K562 (cell line): ENCODE measurements around the gene MARCHF9. TPM values are rescaled to one million over a fixed set of nuclear protein-coding genes. Genes with fewer than 3 reads are reported as not detected.

Source experiments
- ATAC-seq: fragments of 200-7000 bp; cut with Tn5 transposase; 3 replicates; pipeline ENCODE4 v1.9.1; 2020; ENCODE audit warnings: moderate library complexity
- BruUV-seq: library from RNA; stranded (reverse); fragments of 400-500 nt; replicated peaks from 2 replicates; lab custom pipeline; 2021; lab: Mats Ljungman, UMichigan
- CTCF ChIA-PET: fragments of 300-600 bp; formaldehyde crosslinking; extraction: SDS; loops from one replicate; lab custom pipeline; 2021; ENCODE audit warnings: low intra/inter-chr PET ratio; lab: Yijun Ruan, JAX
- POLR2A ChIA-PET: fragments of 300-600, 350-650 bp; sonication (Branson Sonifier 250); formaldehyde crosslinking; extraction: SDS; loops from one replicate; lab custom pipeline; 2021; ENCODE audit warnings: antibody characterized with exemption, inconsistent platforms; lab: Yijun Ruan, JAX
- DNase-seq, 4 experiments: peaks; one replicate each; pipeline versions ENCODE4 v3.0.0 to v3.0.0-alpha.2; 2011 to 2018; ENCODE audit warnings: low spot score in 3 of 4, mixed read lengths in 3 of 4; ENCODE audit errors: extremely low read depth in 1 of 4
- FAIRE-seq: peaks from 2 replicates; lab custom pipeline; 2011; peaks lifted over from hg19 to GRCh38; lab: Jason Lieb, UNC
- H2AFZ ChIP-seq: 2 replicates; pipeline ENCODE4 v1.6.0; 2011; ENCODE audit warnings: low read depth, low read length, control low read depth, inconsistent platforms
- H3K27ac ChIP-seq: fragments of 200-600 bp; 3 replicates; pipeline ENCODE4 v1.8.0; 2011; ENCODE audit warnings: low read depth, mild to moderate bottlenecking, control low read depth, inconsistent platforms, low read length, moderate library complexity, mixed read lengths; ENCODE audit errors: extremely low read depth
- H3K27me3 ChIP-seq, 2 experiments: fragments of 300-600 bp in 1 of 2; 2 replicates in 1 of 2; 3 replicates in 1 of 2; pipeline versions ENCODE4 v1.6.0 to v1.8.0; 2011; ENCODE audit warnings: inconsistent platforms in 2 of 2, low read length in 2 of 2, mild to moderate bottlenecking in 1 of 2, mixed read lengths in 1 of 2, moderate library complexity in 1 of 2; ENCODE audit not compliant: control insufficient read depth in 2 of 2, insufficient read depth in 2 of 2
- H3K36me3 ChIP-seq: fragments of 300-600 bp; 3 replicates; pipeline ENCODE4 v1.8.0; 2011; ENCODE audit warnings: mild to moderate bottlenecking, low read length, inconsistent platforms; ENCODE audit not compliant: control insufficient read depth, insufficient read depth
- H3K4me1 ChIP-seq, 2 experiments: fragments of 200-600 bp in 1 of 2; replicated peaks in 1 of 2; 2 replicates in 1 of 2; 3 replicates in 1 of 2; pipeline versions ENCODE4 v1.5.1 to v1.8.0; 2011; ENCODE audit warnings: inconsistent platforms in 2 of 2, low read length in 2 of 2, mild to moderate bottlenecking in 1 of 2, mixed read lengths in 1 of 2, moderate library complexity in 1 of 2; ENCODE audit not compliant: control insufficient read depth in 2 of 2, insufficient read depth in 2 of 2
- H3K4me2 ChIP-seq: 2 replicates; pipeline ENCODE4 v1.6.1; 2011; ENCODE audit warnings: low read length, control low read depth, inconsistent platforms, mixed read lengths; ENCODE audit not compliant: insufficient read depth
- H3K4me3 ChIP-seq: fragments of 200-600 bp; sonication (generic), shearing (Covaris generic); 2 replicates; pipeline ENCODE4 v1.5.1; 2016; ENCODE audit warnings: control low read depth, inconsistent platforms
- H3K79me2 ChIP-seq: fragments of 200-600 bp; 3 replicates; pipeline ENCODE4 v1.8.0; 2011; ENCODE audit warnings: low read length, inconsistent platforms; ENCODE audit not compliant: control insufficient read depth, insufficient read depth
- H3K9ac ChIP-seq, 2 experiments: 2 replicates each; pipeline versions ENCODE4 v1.6.0 to v1.6.1; 2011; ENCODE audit warnings: low read depth in 2 of 2, low read length in 2 of 2, control low read depth in 1 of 2, inconsistent platforms in 1 of 2, mild to moderate bottlenecking in 1 of 2, mixed read lengths in 1 of 2; ENCODE audit not compliant: insufficient read depth in 1 of 2
- H3K9me1 ChIP-seq: one replicate; pipeline ENCODE4 v1.6.0; 2011; ENCODE audit warnings: inconsistent platforms, mild to moderate bottlenecking, low read length, moderate library complexity; ENCODE audit not compliant: control insufficient read depth, insufficient read depth
- H3K9me3 ChIP-seq: replicated peaks from 2 replicates; pipeline ENCODE4 v1.5.1; 2011; ENCODE audit warnings: low read depth, low read length, inconsistent platforms; ENCODE audit not compliant: control insufficient read depth, insufficient read depth
- H4K20me1 ChIP-seq: replicated peaks from 2 replicates; pipeline ENCODE4 v1.6.1; 2011; ENCODE audit warnings: low read length, inconsistent platforms, mixed read lengths; ENCODE audit not compliant: control insufficient read depth, insufficient read depth
- CBFA2T2 ChIP-seq: fragments of 450-650 bp; conservative IDR thresholded peaks from 2 replicates; pipeline ENCODE4 v1.6.1; 2017; ENCODE audit warnings: mild to moderate bottlenecking
- CBX2 ChIP-seq: fragments of 200-600 bp; sonication (generic); IDR thresholded peaks from one replicate; pipeline ENCODE4 v1.6.1; 2012; ENCODE audit warnings: mild to moderate bottlenecking, low read length, inconsistent platforms; ENCODE audit not compliant: insufficient read depth, poor library complexity, severe bottlenecking
- CBX8 ChIP-seq: fragments of 200-600 bp; sonication (generic); IDR thresholded peaks from 2 replicates; pipeline ENCODE4 v1.6.1; 2012; ENCODE audit warnings: borderline replicate concordance, mixed run types, low read depth, mild to moderate bottlenecking, moderate library complexity, mixed read lengths, low read length, control low read depth, inconsistent platforms; ENCODE audit not compliant: poor library complexity, severe bottlenecking; ENCODE audit errors: extremely low read depth
- CHCHD3 ChIP-seq: fragments of 250-450 bp; sonication (Bioruptor Pico); IDR thresholded peaks from 2 replicates; pipeline ENCODE4 v2.1.2; 2022; ENCODE audit warnings: mild to moderate bottlenecking
- CREM ChIP-seq: IDR thresholded peaks from 2 replicates; pipeline ENCODE4 v1.6.1; 2014; ENCODE audit warnings: antibody characterized with exemption, low read depth
- DDX20 ChIP-seq: fragments of 450-650 bp; IDR thresholded peaks from 2 replicates; pipeline ENCODE4 v1.6.1; 2016; ENCODE audit warnings: missing genetic modification characterization, low read depth, mild to moderate bottlenecking, missing compliant biosample characterization, moderate library complexity
- ETV6 ChIP-seq, 3 experiments: fragments of 150-350 bp in 1 of 3; sonication (generic) in 1 of 3; formaldehyde crosslinking in 1 of 3; IDR thresholded peaks; 2 replicates each; pipeline versions ENCODE4 v1.6.1 to v1.8.0; 2014 to 2022; ENCODE audit warnings: borderline replicate concordance in 2 of 3, low read depth in 2 of 3, antibody characterized with exemption in 1 of 3, low read length in 1 of 3, mild to moderate bottlenecking in 1 of 3, missing genetic modification reagents in 1 of 3
- FOSL1 ChIP-seq: fragments of 200-800 bp; sonication (Bioruptor generic); conservative IDR thresholded peaks from 2 replicates; pipeline ENCODE4 v1.6.1; 2016; ENCODE audit warnings: missing genetic modification characterization, missing compliant biosample characterization
- FOXM1 ChIP-seq, 2 experiments: fragments of 450-650 bp in 1 of 2; sonication (generic) in 1 of 2; formaldehyde crosslinking in 1 of 2; IDR thresholded peaks; 2 replicates each; pipeline versions ENCODE4 v1.6.1 to v1.9.0; 2017 to 2022; ENCODE audit warnings: low read depth in 2 of 2, mild to moderate bottlenecking in 2 of 2, missing genetic modification reagents in 1 of 2, moderate library complexity in 1 of 2
- GATAD2A ChIP-seq: fragments of 450-650 bp; IDR thresholded peaks from 2 replicates; pipeline ENCODE4 v1.6.1; 2017
- HNRNPLL ChIP-seq: fragments of 200-400 bp; formaldehyde crosslinking; IDR thresholded peaks from 2 replicates; pipeline ENCODE4 v1.6.1; 2017; ENCODE audit warnings: low read length, low read depth, mild to moderate bottlenecking; ENCODE audit not compliant: poor library complexity, severe bottlenecking
- PCBP1 ChIP-seq: fragments of 200-400 bp; formaldehyde crosslinking; IDR thresholded peaks from 2 replicates; pipeline ENCODE4 v1.6.1; 2018; ENCODE audit warnings: mild to moderate bottlenecking, low read depth, low read length; ENCODE audit not compliant: poor library complexity, severe bottlenecking
- RAD21 ChIP-seq, 2 experiments: fragments of 250-450 bp in 1 of 2; fragments of 450-650 bp in 1 of 2; sonication (Bioruptor Pico) in 1 of 2; formaldehyde crosslinking in 1 of 2; IDR thresholded peaks in 1 of 2; conservative IDR thresholded peaks in 1 of 2; 2 replicates each; pipeline versions ENCODE4 v1.4.0 to v1.8.0; 2020 to 2022; ENCODE audit warnings: mild to moderate bottlenecking in 2 of 2, moderate library complexity in 1 of 2
- RBFOX2 ChIP-seq: fragments of 200-400 bp; formaldehyde crosslinking; IDR thresholded peaks from 2 replicates; pipeline ENCODE4 v1.6.1; 2017; ENCODE audit warnings: low read depth, mild to moderate bottlenecking, low read length, moderate library complexity
- TCFL5 ChIP-seq: fragments of 250-450 bp; sonication (Bioruptor Pico); conservative IDR thresholded peaks from 2 replicates; pipeline ENCODE4 v1.6.1; 2021; ENCODE audit warnings: mild to moderate bottlenecking, moderate library complexity, matching md5 sums
- TEAD2 ChIP-seq: fragments of 450-650 bp; IDR thresholded peaks from 2 replicates; pipeline ENCODE4 v1.6.1; 2016; ENCODE audit warnings: missing genetic modification characterization, control low read depth, missing compliant biosample characterization
- ZNF583 ChIP-seq: fragments of 250-450 bp; sonication (Bioruptor Pico); IDR thresholded peaks from 2 replicates; pipeline ENCODE4 v1.4.0; 2020
- ZNF766 ChIP-seq: fragments of 200-800 bp; sonication (Bioruptor generic); conservative IDR thresholded peaks from 2 replicates; pipeline ENCODE4 v1.6.1; 2016; ENCODE audit warnings: missing genetic modification characterization, missing compliant biosample characterization
- ZNF778 ChIP-seq: fragments of 450-650 bp; formaldehyde crosslinking; IDR thresholded peaks from 2 replicates; pipeline ENCODE4 v1.4.0; 2020; ENCODE audit warnings: mild to moderate bottlenecking, moderate library complexity
- WGBS: fragments of 100-300 bp; shearing (Covaris generic); methylation state at CpG from one replicate; pipeline ENCODE4 v1.1.6; 2016; ENCODE audit warnings: low coverage, mixed read lengths; ENCODE audit not compliant: insufficient coverage; ENCODE audit errors: missing lambda C conversion rate; 5-methylcytosine and 5-hydroxymethylcytosine counted together
- in situ Hi-C: fragments of 300-500 bp; cut with MboI; formaldehyde crosslinking; loops from 4 replicates; pipeline ENCODE4 v1.15.0; 2018; ENCODE audit warnings: inconsistent platforms, mixed read lengths
- intact Hi-C: fragments of 100-400 bp; cut with micrococcal nuclease; formaldehyde crosslinking; loops from 2 replicates; pipeline ENCODE4 v1.14.2; 2022
- polyA plus RNA-seq, 8 experiments: library from polyadenylated mRNA; depleted of rRNA in 4 of 8; stranded (reverse) in 5 of 8; unstranded in 3 of 8; fragments of >200 nt; fragmentation: Nextera tagmentation in 2 of 8; fragmentation: Illumina TruSeq in 1 of 8; extraction: Ambion mirVana in 2 of 8; extraction: Trizol in 1 of 8; gene quantifications; 2 replicates each; pipeline versions ENCODE4 v1.2.1 to v1.2.3, GENCODE V29; 2011 to 2014; ENCODE audit warnings: inconsistent platforms in 1 of 8, missing spikeins in 1 of 8
- total RNA-seq, 7 experiments: library from RNA; depleted of rRNA in 6 of 7; stranded (reverse); fragments of >200 nt in 6 of 7; fragmentation: Illumina TruSeq in 2 of 7; extraction: Trizol in 2 of 7; gene quantifications; 2 replicates each; pipeline versions ENCODE4 v1.2.1 to v1.2.3, GENCODE V29; 2011 to 2021; ENCODE audit warnings: low replicate concordance in 1 of 7

The MARCHF9 gene
- total and polyA plus RNA-seq, 9 of the 15 experiments (the other 6 are each of a cell fraction or from before 2014, with no cell fraction given) = 0.80 to 12.4 (median 6.2) TPM

DNA sequence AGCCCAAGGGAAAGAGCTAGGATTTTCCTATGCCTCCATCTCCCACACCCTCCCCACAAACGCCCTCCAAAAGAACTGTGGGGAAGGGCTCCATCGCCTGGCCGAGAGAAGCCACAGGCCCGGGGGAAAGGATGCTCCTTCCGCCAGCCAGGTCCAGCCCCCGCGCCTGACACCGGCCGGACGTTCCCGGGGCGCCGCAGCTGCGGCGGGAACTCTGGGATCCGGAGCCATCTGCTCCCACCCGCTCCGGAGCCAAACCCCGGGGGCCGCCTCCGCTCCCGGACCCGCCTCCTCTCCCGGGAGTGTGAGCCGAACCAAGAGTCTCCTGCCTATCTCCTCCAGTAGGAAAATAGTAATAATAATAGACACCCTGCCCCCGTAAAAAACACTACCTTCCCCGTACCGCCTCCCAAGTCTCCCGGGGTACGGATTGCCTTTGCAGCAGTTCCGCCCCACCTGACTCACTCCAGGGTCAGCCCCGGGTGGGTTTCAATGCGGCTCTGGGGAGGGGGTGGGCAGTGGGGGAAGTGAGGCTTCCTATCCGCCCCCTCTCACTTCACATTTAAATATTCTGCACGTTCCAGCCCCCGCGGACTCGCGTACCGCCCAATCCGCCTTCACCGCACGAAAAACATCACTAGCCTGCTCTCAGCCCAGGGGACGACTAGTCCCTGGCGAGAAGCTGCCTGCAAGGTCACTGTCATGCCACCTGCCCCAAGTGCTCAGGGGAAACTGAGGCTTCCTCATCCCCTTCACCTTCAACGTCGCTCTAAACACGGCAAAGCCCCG is 18.8 kb upstream of the MARCHF9 start:
- Histone ChIP-seq H3K9ac (peak overlapping the region; percentile 51 to 87), H2AFZ (peak overlapping the region; percentile 94), H3K79me2 (no peaks in the 10 kb centered on the region), H4K20me1 (no peaks in the 10 kb centered on the region), H3K9me3 (no peaks in the 10 kb centered on the region), H3K9me1 (peaks cover 4% of the 10 kb centered on the region), H3K4me3 (peak overlapping the region; percentile 38), H3K27ac (peak overlapping the region; percentile 11; the same call in 2 of the 3 replicates), H3K4me1 (peaks cover 9 to 31% of the 10 kb centered on the region in 2 experiments; a peak in 4 of 5 replicates), H3K36me3 (no peaks in the 10 kb centered on the region), H3K4me2 (peak overlapping the region; percentile 81), H3K27me3 (peaks cover 20 to 59% of the 10 kb centered on the region in 2 experiments)
- ChIA-PET POLR2A (interaction anchor here (0.5 to 3.5 kb wide), 10 partner anchors 9 to 239 kb away, joined by 3 to 15 read pairs (median 3); partner anchors contain the start of genes CDK4, DDIT3, PIP4K2C and TSPAN31), CTCF (interaction anchor here (0.6 to 2.3 kb wide), 2 partner anchors 103 to 153 kb away, joined by 3 to 17 read pairs; partner anchors contain the start of gene B4GALNT1)
- intact Hi-C loops = loop anchor here (1.0 to 5.0 kb wide), 4 partner anchors 103 to 273 kb away; partner anchors contain the start of genes B4GALNT1, DDIT3 and MBD6
- ATAC-seq (peak; percentile 93), DNase-seq (peak; percentile 77 to 85 (median 82)), FAIRE-seq (peak; percentile 85)
- WGBS = under 1% methylated on average over 44 of the region's 49 CpGs
- in situ Hi-C loops = no loop called here
- BruUV-seq = no TSS peak
- peak; percentile 77 for TF ChIP-seq RBFOX2
- no peak for TF ChIP-seq ZNF766 (CRISPR knock-in tag)
- no peak for TF ChIP-seq CBX2
- TF ChIP-seq ZNF583 (CRISPR knock-in tag) = no peak
- TF ChIP-seq TEAD2 (tag) = no peak
- TF ChIP-seq HNRNPLL = peak; percentile 15
- no peak for TF ChIP-seq ZNF778 (CRISPR knock-in tag)
- peak; percentile 66 to 78 for TF ChIP-seq RAD21 (CRISPR knock-in tag; conservative IDR thresholded peaks at IDR 0.05 in 1 of 2, IDR thresholded peaks at IDR 0.05 in 1 of 2)
- no peak for TF ChIP-seq CBFA2T2
- peak; percentile 23; the same call in 1 of the 2 replicates for TF ChIP-seq CREM
- TF ChIP-seq CBX8 = no peak
- TF ChIP-seq FOSL1 (tag) = peak; percentile 24; the same call in 1 of the 2 replicates
- no peak for TF ChIP-seq DDX20 (tag)
- no peak for TF ChIP-seq GATAD2A
- peak; percentile 55 for TF ChIP-seq PCBP1
- TF ChIP-seq CHCHD3 (CRISPR knock-in tag) = no peak
- TF ChIP-seq FOXM1 (IDR thresholded peaks at IDR 0.05; ENCODE audit: low read depth) = no peak
- TF ChIP-seq FOXM1 (CRISPR knock-in tag; IDR thresholded peaks at IDR 0.05; ENCODE audit: low read depth) = no peak
- no peak for TF ChIP-seq TCFL5
- TF ChIP-seq ETV6 (IDR thresholded peaks at IDR 0.05; ENCODE audit: borderline replicate concordance in 1 of 2, low read depth in 2 of 2, low read length in 1 of 2) = no peak
- TF ChIP-seq ETV6 (CRISPR knock-in tag; IDR thresholded peaks at IDR 0.05; ENCODE audit: borderline replicate concordance) = no peak
